Ovary (tissue), 3 donors: ENCODE data around the gene HSF5.

Source experiments
- CTCF ChIP-seq, 3 donors: fragments of 450-650 bp in 2 of 3; fragments of 200-600 bp in 1 of 3; IDR thresholded peaks; one replicate each; pipeline versions ENCODE4 v1.5.1 to v1.8.0; 2016 to 2022; ENCODE audit warnings: antibody characterized with exemption in 3 of 3, mild to moderate bottlenecking in 1 of 3
- EP300 ChIP-seq: sonication (generic); formaldehyde crosslinking; IDR thresholded peaks from one replicate; pipeline ENCODE4 v1.6.1; 2017; ENCODE audit warnings: antibody characterized with exemption
- POLR2A ChIP-seq: fragments of 450-650 bp; IDR thresholded peaks from one replicate; pipeline ENCODE4 v1.6.1; 2017; ENCODE audit warnings: antibody characterized with exemption, mild to moderate bottlenecking, moderate library complexity
- donor health status: DM: no; HTN: no; CAD: no.

- TF ChIP-seq EP300 (no peak), POLR2A (peak; percentile 53), CTCF (IDR thresholded peaks at IDR 0.05) (no peak)
Observed at GRCh38 chr17:58517928-58518609, 29.9 kb upstream of the HSF5 start.
